Epithelial cell of proximal tubule (primary cell): Measurements from ENCODE around the gene ATP11A. TPM values are rescaled to one million over a fixed set of nuclear protein-coding genes. Genes with fewer than 3 reads are reported as not detected.

Experiments used
- DNase-seq: peaks from one replicate; pipeline ENCODE4 v3.0.0-alpha.2; 2011; ENCODE audit warnings: low read depth
- H3K4me3 ChIP-seq: 2 replicates; pipeline ENCODE4 v1.5.1; 2011; ENCODE audit warnings: low read depth, mild to moderate bottlenecking, low read length
- CTCF ChIP-seq: conservative IDR thresholded peaks from 2 replicates; pipeline ENCODE4 v1.5.1; 2012; ENCODE audit warnings: low read depth, mild to moderate bottlenecking, low read length
- total RNA-seq: library from RNA; depleted of rRNA; stranded (reverse); fragments of >200 nt; gene quantifications from 2 replicates; pipeline ENCODE4 v1.2.3, GENCODE V29; 2015

ATP11A gene
- total RNA-seq, 1 donor from 2014 or later: 27.2 TPM

GRCh38 chr13:112764028-112764427 lies 74.2 kb downstream of the ATP11A start:
- H3K4me3 ChIP-seq: no peak overlapping the region
- no peak for DNase-seq
- no peak for TF ChIP-seq CTCF

GRCh38 chr13:112764864-112765561 lies 75.2 kb downstream of the ATP11A start:
- no peak for TF ChIP-seq CTCF

GRCh38 chr13:112765731-112766130 lies 75.9 kb downstream of the ATP11A start:
- no peak for TF ChIP-seq CTCF
- H3K4me3 ChIP-seq: no peak overlapping the region
- no peak for DNase-seq

More at GRCh38 chr13:112764864-112765561, 75.2 kb downstream of the ATP11A start:
- no peak overlapping the region for H3K4me3 ChIP-seq
- no peak for DNase-seq

- H3K4me3 ChIP-seq: no peak overlapping the region
- TF ChIP-seq CTCF: no peak
- no peak for DNase-seq
These were observed 76.5 kb downstream of the ATP11A start for GRCh38 chr13:112766336-112766735.

GRCh38 chr13:112767506-112768471 lies 78.0 kb downstream of the ATP11A start:
- no peak overlapping the region for H3K4me3 ChIP-seq
- no peak for DNase-seq
- TF ChIP-seq CTCF: no peak

- no peak overlapping the region for H3K4me3 ChIP-seq
- no peak for TF ChIP-seq CTCF
- no peak for DNase-seq
These were observed 79.1 kb downstream of the ATP11A start for GRCh38 chr13:112768795-112769481.
